GM18499 (cell line): ENCODE data around the gene CHST7.
A peak's percentile ranks its signal among the peaks of the same experiment; 100 is the strongest.

Experiments used
- ATAC-seq: cut with Tn5 transposase; IDR thresholded peaks from one replicate; pipeline ENCODE4 v1.9.1; 2021; ENCODE audit warnings: moderate number of reproducible peaks; ENCODE audit not compliant: insufficient read depth, unreplicated experiment

CHST7 gene

GRCh38 chrX:46572340-46572936 is 1.1 kb upstream of the CHST7 start:
- peak; percentile 51 for ATAC-seq

GRCh38 chrX:46573892-46574773 is 568 bp downstream of the CHST7 start:
- no peak for ATAC-seq

GRCh38 chrX:46574774-46575381 is 1.3 kb downstream of the CHST7 start:
- ATAC-seq: no peak

GRCh38 chrX:46575586-46575985 is 2.0 kb downstream of the CHST7 start:
- no peak for ATAC-seq

- ATAC-seq: no peak
These were observed 2.4 kb downstream of the CHST7 start for GRCh38 chrX:46575991-46576392.

GRCh38 chrX:46576458-46576857 is 2.9 kb downstream of the CHST7 start:
- ATAC-seq: no peak

GRCh38 chrX:46577221-46578005 is 3.8 kb downstream of the CHST7 start:
- no peak for ATAC-seq

- ATAC-seq: no peak
These were observed 5.7 kb downstream of the CHST7 start for GRCh38 chrX:46579250-46579649.

- no peak for ATAC-seq
These were observed 7.0 kb downstream of the CHST7 start for GRCh38 chrX:46580613-46581012.

GRCh38 chrX:46582325-46582724 is 8.8 kb downstream of the CHST7 start:
- ATAC-seq: no peak

- no peak for ATAC-seq
These were observed 9.4 kb downstream of the CHST7 start for GRCh38 chrX:46582966-46583365.

- ATAC-seq: no peak
These were observed 11.2 kb downstream of the CHST7 start for GRCh38 chrX:46584736-46585135.

GRCh38 chrX:46587158-46587557 is 13.6 kb downstream of the CHST7 start:
- ATAC-seq: no peak

GRCh38 chrX:46587753-46588171 is 14.2 kb downstream of the CHST7 start:
- no peak for ATAC-seq

GRCh38 chrX:46588263-46588662 is 14.7 kb downstream of the CHST7 start:
- ATAC-seq: no peak

- ATAC-seq: no peak
These were observed 16.6 kb downstream of the CHST7 start for GRCh38 chrX:46589977-46590723.

- no peak for ATAC-seq
These were observed 21.5 kb downstream of the CHST7 start for GRCh38 chrX:46595084-46595483.

GRCh38 chrX:46597208-46597607 is 23.6 kb downstream of the CHST7 start:
- no peak for ATAC-seq

- ATAC-seq: no peak
These were observed 24.2 kb downstream of the CHST7 start for GRCh38 chrX:46597771-46598170.

- ATAC-seq: no peak
These were observed 25.5 kb downstream of the CHST7 start for GRCh38 chrX:46599051-46599560.
